ENCODE measurements around the gene NR3C1.

The NR3C1 gene

DNA sequence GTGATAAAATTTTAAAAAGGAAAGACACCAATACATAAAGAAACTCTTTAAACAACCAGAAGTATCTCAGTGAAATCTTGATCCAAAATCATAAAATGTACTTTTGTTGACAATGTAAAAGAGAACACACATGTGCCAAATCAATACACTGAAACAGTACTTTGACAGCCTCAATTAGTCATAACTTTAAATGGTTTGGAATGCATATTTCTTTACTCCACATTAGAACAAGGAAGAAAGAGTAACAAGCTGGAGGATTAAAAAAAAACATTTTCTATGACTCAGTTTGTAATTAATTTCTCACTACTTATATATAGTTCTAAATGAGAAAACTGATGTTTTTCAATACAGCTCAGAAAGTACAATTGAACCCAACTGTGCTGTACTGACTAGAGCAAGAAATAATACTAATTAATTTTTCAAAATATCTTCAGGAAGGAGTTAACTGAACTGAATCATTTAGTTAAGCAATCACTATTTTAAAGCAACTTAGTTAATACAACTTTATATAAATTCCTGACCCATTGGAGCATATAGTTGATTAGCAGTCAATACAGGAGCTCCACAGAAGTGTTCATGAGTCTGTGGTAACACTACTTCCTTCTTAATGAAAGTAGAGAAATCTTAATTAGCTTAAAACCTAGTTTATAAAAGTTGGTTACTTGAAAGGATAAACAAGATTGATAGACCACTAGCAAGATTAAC, 101.0 kb downstream of the NR3C1 start:
- no peak for DNase-seq

DNA sequence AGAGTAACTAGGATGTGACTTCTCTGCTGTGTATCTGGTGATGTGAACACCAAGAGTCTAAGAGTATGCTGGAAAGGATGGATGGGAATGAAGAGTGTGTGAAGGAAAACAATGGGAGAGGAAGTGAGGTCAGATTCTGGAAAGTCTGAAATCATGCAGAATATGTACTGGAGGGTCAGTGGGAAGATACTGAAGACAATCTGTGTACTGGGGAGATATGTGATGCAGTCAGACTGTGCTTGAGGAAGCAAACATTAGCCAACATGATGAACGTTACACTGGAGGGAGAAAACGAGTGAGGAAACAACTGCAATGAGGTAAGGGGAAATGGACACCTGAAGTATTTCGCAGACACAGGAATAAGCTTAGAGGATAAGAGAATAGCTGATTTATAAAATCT, 105.7 kb downstream of the NR3C1 start:
- no peak for DNase-seq

GRCh38 chr5:143290125-143290524, 113.4 kb downstream of the NR3C1 start:
- DNase-seq = no peak

- DNase-seq = no peak
Observed at GRCh38 chr5:143284521-143284920, 119.0 kb downstream of the NR3C1 start.

DNA sequence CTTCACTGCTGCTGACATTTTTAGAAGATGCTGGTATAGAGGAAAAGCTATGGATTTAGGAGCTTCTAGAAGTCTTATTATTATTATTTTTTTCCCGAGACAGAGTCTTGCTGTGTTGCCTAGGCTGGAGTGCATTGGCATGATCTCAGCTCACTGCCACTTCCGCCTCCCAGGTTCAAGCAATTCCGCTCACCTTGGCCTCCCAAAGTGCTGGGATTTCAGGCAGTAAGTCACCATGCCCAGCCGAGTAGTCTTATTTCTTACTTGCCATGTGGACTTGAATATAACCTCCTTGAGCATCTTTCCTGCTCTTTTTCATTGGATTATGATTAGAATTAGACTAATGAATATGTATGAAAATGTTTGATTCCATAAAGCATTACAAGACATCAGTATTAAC, 119.5 kb downstream of the NR3C1 start:
- no peak for DNase-seq

DNA sequence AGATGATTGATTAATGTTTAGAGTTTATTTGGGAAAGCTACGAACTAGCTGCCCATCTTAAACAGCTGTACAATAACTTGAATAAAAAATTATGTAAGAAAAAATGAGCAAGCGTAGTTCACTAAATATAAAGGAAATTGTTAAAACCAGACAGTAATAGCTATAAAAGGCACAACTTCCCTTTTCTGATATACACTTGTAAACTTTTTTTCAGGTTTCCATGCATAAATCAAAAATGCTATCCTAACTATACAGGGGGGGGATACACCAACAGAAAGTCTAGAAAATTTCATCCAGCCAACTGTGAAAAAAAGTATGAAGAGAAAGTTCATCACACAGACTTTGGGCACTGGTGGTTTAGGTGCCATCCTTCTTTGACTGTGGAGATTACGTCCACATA, 122.3 kb downstream of the NR3C1 start:
- DNase-seq = no peak

DNA sequence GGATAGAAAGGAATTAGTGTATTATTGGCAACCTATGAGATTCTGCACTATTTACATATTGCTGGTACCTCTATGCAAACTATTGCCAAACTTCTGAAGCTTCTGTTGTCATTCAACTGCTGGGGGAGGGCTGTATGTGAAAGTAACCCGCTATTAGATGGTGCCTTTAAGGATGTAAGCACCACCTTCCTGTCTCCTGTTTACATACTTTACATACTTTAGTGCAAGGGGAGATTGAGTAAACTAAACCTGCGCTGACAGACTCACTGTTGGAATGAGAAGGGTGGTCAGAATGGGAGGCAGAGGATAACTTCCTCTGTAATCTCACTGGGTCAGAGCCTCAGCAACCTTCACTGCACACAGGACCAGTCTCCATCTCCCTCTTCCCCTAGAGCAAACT, 123.8 kb downstream of the NR3C1 start:
- DNase-seq = no peak

GRCh38 chr5:143277536-143277935, 126.0 kb downstream of the NR3C1 start:
- DNase-seq = no peak

DNA sequence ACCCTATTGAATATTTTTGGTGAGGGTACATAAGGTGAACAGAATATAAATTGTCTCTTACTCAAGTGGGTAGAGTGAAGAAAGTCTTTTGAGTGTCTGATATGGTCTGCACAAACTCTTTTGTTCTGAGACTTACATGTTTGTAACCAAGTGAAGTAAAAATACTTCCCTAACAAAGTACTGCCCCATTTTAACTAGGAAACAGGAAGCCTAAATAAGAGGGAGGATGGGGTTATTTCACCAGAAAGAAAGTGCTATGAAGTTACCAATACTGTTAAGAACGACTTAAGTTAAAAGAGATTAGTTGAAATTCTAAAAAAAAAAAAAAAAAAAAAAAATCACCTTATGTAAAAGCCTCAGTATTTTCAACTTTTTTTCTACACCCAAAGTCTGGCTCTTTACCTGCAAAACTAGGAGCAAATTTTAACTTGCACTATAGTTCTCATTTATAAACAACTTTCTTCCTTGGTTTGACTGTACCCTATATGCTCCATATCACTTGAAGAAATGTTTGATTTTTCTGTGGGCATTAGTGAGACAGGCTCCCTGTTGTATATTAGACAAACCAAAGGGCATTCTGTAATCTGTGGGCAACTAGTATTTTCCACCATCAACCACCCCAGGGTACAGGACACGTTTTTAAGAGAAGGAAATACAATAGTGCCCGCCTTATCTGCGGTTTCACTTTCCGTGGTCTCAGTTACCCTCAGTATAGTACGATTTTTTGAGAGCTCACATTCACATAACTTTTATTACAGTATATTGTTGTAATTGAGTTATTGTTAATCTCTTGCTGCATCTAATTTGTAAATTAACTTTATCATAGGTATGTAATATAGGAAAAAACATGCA, 127.7 kb downstream of the NR3C1 start:
- no peak for DNase-seq

GRCh38 chr5:143274952-143275351, 128.5 kb downstream of the NR3C1 start:
- DNase-seq = no peak

DNA sequence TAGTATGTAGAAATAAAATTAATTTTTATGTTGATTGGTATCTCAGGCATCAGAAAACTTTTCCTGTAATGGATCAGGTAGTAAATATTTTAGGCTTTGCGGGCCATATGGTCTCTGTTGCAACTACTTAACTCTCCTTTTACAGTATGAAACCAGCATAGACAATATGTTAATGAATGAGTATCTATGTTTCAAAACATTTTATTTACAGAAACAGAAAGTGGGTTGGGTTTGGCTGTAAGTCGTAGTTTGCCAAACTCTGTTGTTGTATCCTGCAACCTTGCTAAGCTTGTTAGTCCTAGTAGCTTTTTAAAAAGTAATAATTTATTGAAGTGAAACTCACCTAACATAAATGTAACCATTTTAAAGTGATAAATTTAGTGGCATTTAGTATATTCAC, 132.1 kb downstream of the NR3C1 start:
- no peak for DNase-seq

GRCh38 chr5:143268388-143268787, 135.1 kb downstream of the NR3C1 start:
- DNase-seq = no peak

DNA sequence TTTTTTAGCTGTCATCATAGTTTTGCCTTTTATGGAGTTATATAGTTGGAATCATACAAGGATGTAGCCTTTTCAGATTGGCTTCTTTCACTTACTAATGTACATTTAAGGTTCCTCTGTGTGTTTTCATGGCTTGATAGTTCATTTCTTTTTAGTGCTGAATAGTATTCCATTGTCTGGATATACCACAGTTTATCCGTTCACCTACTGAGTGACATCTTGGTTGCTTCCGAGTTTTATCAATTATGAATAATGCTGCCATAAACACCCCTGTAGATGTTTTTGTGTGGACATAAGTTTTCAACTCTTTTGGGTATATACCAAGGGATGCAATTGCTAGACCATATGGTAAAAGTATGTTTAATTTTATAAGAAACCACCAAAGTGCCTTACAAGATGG, 136.3 kb downstream of the NR3C1 start:
- no peak for DNase-seq

DNA sequence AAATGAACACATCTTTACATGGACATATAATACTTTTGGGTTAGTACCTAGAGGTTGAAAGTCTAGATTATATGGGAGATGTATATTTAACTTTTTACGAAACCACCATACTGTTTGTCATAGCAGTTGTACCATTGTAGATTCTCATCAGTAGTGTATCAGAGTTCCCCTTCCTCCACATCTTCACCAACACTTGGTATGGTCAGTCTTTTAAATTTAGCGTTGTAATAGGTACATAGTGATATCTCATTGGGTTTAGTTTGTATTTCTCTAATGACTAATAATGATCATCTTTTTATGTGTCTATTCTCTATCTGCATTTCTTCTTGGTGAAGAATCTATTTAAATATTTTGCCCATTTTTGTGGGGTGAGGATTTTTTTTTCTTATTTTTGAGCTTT, 137.5 kb downstream of the NR3C1 start:
- no peak for DNase-seq

DNA sequence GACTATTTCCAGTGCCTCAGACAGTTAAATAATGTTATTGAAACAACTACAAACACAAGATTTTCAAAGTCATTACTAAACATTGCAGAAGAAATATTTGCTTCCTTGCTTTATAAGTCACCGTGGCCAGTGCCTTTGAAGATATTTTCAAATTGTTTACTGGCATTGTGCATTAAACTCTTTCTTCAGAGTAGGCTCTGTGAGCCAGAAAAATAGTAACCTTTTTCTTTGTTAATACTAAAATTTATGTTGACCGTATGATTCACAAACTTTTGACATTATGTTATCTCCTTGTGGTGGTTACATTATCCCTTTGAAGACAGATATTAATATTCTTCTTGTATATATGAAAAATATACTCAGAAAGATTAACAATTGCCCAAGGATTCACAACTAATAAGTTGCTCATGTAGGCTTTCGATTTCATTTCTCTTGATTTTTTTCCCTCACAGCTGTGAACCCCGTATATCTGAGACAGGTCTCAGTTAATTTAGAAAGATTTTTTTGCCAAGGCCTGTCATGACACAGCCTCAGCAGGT, 140.1 kb downstream of the NR3C1 start:
- DNase-seq = no peak

- peak in 1 of 2 donors; percentile 7 for DNase-seq
Observed at GRCh38 chr5:143262393-143263174, 140.9 kb downstream of the NR3C1 start.

GRCh38 chr5:143261748-143262392, 141.6 kb downstream of the NR3C1 start:
- peak in 1 of 2 donors; percentile 23 for DNase-seq

- DNase-seq = no peak
Observed at GRCh38 chr5:143259254-143259605, 144.3 kb downstream of the NR3C1 start.

- no peak for DNase-seq
Observed at GRCh38 chr5:143258559-143259253, 144.8 kb downstream of the NR3C1 start.

- DNase-seq = no peak
Observed at GRCh38 chr5:143254819-143255218, 148.7 kb downstream of the NR3C1 start.

DNA sequence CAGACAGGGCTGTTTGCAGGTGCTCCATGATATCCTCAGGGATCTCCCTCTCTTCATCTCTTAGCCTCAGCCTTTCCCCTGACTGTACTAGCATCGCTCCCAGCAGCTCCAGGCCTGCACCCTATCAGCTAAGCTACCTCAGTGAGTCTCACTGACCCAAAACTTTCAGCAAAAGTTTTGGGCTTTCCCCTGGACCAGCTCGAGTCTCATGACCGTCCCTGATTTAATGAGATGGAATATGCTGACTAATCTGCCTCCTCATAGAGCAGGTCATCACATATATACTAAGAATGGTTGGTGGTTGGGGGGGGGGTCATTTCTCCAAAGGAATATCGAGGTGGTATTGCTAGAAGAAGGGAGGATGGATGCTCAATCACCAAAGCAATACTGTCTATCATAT, 151.5 kb downstream of the NR3C1 start:
- DNase-seq = no peak

DNA sequence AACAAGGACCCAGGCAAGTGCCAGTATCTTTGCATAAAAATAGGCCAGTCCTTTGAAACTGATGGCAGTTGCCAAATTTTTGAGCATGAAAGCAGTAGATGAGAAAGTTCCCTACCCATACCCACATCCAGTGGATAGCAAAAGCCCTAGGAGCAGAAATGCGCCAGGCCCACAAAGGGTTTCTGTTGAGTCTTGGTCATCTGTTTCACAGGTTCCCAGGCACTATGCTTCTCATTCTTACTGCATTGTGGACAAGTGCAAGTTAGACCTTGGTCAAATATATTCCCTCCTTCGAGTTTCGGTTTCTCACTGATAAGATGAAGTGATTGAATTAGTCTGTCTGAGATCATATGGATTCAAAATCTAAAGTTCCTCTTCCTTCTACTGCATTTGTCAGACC, 152.3 kb downstream of the NR3C1 start:
- DNase-seq = no peak
